Measurements from ENCODE around the gene FBXL3. TPM values are rescaled to one million over a fixed set of nuclear protein-coding genes. Genes with fewer than 3 reads are reported as not detected.

Gene FBXL3
- total RNA-seq, 1 donor from 2014 or later: 51.6 TPM

DNA sequence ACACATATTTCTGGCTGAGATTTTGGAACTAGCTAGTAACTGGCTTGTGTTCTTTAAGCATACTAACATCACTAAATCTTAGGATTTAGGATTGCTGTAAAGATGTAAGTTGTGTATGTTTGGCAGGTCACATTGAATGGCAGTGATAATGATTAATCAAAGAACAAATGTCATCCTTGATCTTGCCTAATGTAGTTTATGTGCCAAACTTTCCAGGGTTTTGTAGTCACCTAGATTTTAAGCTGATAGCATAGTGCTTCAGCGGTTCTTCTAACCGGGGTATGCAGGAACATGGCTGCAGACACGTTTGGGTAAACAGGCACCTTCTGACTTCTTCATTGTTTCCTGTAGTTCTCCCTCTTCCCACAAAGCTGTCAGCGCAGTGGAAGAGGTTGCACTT, 25.4 kb downstream of the FBXL3 start:
- H3K36me3 ChIP-seq (ENCODE audit: control insufficient read depth, insufficient read depth, low read length): peaks cover 2% of the 10 kb centered on the region
- H3K4me3 ChIP-seq (ENCODE audit: low read depth, low read length): no peak overlapping the region
- H3K27me3 ChIP-seq (ENCODE audit: control insufficient read depth, insufficient read depth, low read length): no peaks in the 10 kb centered on the region
- no peak for FAIRE-seq
- TF ChIP-seq, protein P1, sequence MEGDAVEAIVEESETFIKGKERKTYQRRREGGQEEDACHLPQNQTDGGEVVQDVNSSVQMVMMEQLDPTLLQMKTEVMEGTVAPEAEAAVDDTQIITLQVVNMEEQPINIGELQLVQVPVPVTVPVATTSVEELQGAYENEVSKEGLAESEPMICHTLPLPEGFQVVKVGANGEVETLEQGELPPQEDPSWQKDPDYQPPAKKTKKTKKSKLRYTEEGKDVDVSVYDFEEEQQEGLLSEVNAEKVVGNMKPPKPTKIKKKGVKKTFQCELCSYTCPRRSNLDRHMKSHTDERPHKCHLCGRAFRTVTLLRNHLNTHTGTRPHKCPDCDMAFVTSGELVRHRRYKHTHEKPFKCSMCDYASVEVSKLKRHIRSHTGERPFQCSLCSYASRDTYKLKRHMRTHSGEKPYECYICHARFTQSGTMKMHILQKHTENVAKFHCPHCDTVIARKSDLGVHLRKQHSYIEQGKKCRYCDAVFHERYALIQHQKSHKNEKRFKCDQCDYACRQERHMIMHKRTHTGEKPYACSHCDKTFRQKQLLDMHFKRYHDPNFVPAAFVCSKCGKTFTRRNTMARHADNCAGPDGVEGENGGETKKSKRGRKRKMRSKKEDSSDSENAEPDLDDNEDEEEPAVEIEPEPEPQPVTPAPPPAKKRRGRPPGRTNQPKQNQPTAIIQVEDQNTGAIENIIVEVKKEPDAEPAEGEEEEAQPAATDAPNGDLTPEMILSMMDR (IDR thresholded peaks at IDR 0.05; ENCODE audit: insufficient read depth, low read length, severe bottlenecking): no peak
- DNase-seq (ENCODE audit: low read depth): no peak

DNA sequence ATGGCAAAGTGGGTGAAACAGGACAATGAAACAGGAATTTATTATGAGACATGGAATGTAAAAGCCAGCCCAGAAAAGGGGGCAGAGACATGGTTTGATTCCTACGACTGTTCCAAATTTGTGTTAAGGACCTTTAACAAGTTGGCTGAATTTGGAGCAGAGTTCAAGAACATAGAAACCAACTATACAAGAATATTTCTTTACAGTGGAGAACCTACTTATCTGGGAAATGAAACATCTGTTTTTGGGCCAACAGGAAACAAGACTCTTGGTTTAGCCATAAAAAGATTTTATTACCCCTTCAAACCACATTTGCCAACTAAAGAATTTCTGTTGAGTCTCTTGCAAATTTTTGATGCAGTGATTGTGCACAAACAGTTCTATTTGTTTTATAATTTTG, 26.5 kb downstream of the FBXL3 start:
- TF ChIP-seq, protein P1 (IDR thresholded peaks at IDR 0.05; ENCODE audit: insufficient read depth, low read length, severe bottlenecking): no peak
- H3K36me3 ChIP-seq (ENCODE audit: control insufficient read depth, insufficient read depth, low read length): peaks cover 2% of the 10 kb centered on the region

DNA sequence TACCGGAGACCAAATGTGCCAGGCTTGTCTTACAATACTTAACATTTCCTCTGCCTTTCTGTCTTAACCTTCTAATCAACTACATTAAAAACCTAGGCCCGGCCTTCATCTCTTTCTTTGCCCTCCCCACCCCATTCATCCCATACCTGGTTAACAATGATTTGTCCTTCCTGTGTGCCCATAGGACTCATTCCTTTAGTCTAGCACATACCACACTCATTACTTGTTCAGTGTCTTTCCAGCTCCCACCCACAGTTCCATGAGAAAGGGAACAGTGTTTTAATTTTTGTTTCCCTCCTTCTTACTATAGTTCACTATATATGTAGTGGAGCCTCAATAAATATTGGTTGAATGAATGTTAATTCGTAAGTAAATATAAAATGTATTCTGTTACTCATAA, 32.7 kb downstream of the FBXL3 start:
- peak; percentile 52 for DNase-seq (ENCODE audit: low read depth)
- H3K27me3 ChIP-seq (ENCODE audit: control insufficient read depth, insufficient read depth, low read length): no peaks in the 10 kb centered on the region
- FAIRE-seq: no peak
- TF ChIP-seq, protein P1 (IDR thresholded peaks at IDR 0.05; ENCODE audit: insufficient read depth, low read length, severe bottlenecking): no peak
- no peak overlapping the region for H3K4me3 ChIP-seq (ENCODE audit: low read depth, low read length)
- H3K36me3 ChIP-seq (ENCODE audit: control insufficient read depth, insufficient read depth, low read length): peaks cover 2% of the 10 kb centered on the region

More for the DNA sequence above, 26.5 kb downstream of the FBXL3 start:
- H3K4me3 ChIP-seq (ENCODE audit: low read depth, low read length): no peak overlapping the region
- DNase-seq (ENCODE audit: low read depth) (no peak), FAIRE-seq (no peak)
- H3K27me3 ChIP-seq (ENCODE audit: control insufficient read depth, insufficient read depth, low read length): no peaks in the 10 kb centered on the region

DNA sequence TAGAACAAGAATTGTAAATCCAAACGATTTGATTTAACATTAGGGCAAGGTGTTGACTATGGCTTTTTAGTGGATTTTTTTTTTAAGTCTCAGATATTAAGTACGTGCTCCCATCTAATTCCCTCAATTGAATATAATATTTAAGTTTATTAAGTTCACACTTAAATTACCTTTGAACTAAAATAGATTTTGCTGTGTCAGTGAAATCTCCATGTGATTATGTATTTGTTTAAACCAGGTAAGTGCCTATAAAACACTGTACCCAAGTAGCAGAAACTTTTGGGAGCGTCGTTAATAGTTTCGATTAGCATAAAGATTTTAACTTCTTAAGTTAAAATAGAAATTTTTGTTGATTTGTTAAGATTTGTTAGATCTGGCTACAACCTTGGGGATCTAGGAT, 33.5 kb downstream of the FBXL3 start:
- TF ChIP-seq, protein P1 (IDR thresholded peaks at IDR 0.05; ENCODE audit: insufficient read depth, low read length, severe bottlenecking): no peak
- Histone ChIP-seq H3K36me3 (ENCODE audit: control insufficient read depth, insufficient read depth, low read length) (peaks cover under 1% of the 10 kb centered on the region), H3K27me3 (ENCODE audit: control insufficient read depth, insufficient read depth, low read length) (no peaks in the 10 kb centered on the region), H3K4me3 (ENCODE audit: low read depth, low read length) (no peak overlapping the region)
- DNase-seq (ENCODE audit: low read depth) (no peak), FAIRE-seq (no peak)

DNA sequence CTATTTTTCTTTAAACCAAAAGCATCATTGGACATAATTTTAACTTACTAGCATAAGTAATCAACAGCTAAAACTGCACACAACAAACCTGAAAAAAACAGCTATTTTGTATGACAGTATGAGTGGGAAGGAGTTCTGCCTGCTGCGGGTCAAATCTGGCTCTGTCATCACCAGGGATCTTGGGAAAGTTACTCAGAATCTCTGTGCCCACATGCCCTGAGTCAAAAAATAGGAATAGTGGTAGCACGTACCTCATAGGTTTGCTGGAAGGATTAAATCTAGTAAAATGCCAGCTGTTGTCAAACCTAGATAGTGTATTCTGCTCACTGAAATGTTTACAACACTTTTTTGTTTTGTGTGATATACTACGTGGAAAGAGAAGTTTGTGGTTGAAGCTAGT, 33.9 kb downstream of the FBXL3 start:
- Histone ChIP-seq H3K36me3 (ENCODE audit: control insufficient read depth, insufficient read depth, low read length) (no peaks in the 10 kb centered on the region), H3K4me3 (ENCODE audit: low read depth, low read length) (peak overlapping the region; percentile 92), H3K27me3 (ENCODE audit: control insufficient read depth, insufficient read depth, low read length) (no peaks in the 10 kb centered on the region)
- FAIRE-seq: no peak
- peak; percentile 65 for DNase-seq (ENCODE audit: low read depth)
- TF ChIP-seq, protein P1 (IDR thresholded peaks at IDR 0.05; ENCODE audit: insufficient read depth, low read length, severe bottlenecking): no peak

DNA sequence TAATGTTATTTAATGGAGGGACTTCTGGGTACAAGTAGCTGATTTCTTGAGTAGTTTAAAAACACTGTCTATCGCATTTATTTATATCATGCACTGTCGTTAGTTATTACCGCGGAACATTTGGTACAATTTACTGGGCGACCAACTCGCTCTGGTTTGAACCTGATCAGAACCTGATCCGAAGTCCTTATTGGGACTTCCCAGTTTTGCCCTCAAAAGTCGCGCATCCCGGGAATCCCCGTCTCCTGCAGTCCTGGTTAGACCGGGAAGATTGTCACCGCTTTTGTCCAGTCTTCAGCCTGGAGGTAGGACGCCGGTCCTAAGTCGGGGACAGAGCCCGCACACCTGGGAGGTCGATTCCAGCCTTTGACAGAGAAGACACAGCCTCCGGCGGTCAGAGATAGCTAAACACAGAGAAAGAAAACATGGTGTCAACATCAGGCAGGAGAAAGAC, 34.4 kb downstream of the FBXL3 start:
- FAIRE-seq: no peak
- DNase-seq (ENCODE audit: low read depth): peak; percentile 26

More for the DNA sequence above, 34.4 kb downstream of the FBXL3 start:
- Histone ChIP-seq H3K36me3 (ENCODE audit: control insufficient read depth, insufficient read depth, low read length) (no peaks in the 10 kb centered on the region), H3K4me3 (ENCODE audit: low read depth, low read length) (peak overlapping the region; percentile 92), H3K27me3 (ENCODE audit: control insufficient read depth, insufficient read depth, low read length) (no peaks in the 10 kb centered on the region)
- TF ChIP-seq, protein P1 (IDR thresholded peaks at IDR 0.05; ENCODE audit: insufficient read depth, low read length, severe bottlenecking): no peak

Measured in bronchial epithelial cell (primary cell).